ENCODE data around the gene AAGAB.

The AAGAB gene

DNA sequence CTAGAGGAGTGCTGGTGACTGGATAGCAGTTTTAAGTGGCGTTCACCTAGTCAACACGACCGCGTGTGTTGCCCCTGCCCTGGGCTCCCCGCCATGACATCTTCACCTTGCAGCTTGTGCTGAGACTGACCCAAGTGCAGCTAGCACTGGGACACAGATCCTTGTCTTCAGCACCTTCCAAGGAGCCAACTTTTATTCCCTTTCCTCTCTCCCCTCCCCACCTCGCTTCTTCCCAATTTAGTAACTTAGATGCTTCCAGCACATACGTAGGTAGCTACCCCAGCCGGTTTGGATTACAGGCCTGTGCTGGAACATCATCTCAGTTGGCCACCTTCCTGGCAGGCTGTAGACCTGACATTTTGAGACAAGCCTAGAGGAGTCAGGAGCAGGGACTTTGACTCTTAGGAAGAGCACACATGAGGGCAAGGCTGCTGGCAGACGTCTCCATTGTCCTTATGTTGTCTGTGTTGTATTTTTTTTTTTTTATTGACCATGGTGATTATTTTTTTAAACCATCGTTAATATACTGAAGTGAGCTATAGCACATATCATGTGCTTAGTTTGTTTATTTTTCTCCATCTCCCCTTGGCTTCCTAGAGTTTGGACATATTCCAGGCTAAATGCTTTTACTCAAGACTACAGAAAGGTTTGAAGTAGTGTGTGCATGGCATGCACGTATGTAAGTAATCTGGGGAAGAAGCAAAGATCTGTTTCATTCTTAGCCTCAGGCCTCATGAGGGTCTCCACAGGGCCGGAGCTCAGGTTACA lies 61.1 kb downstream of the AAGAB start:
- TF ChIP-seq, protein P1, sequence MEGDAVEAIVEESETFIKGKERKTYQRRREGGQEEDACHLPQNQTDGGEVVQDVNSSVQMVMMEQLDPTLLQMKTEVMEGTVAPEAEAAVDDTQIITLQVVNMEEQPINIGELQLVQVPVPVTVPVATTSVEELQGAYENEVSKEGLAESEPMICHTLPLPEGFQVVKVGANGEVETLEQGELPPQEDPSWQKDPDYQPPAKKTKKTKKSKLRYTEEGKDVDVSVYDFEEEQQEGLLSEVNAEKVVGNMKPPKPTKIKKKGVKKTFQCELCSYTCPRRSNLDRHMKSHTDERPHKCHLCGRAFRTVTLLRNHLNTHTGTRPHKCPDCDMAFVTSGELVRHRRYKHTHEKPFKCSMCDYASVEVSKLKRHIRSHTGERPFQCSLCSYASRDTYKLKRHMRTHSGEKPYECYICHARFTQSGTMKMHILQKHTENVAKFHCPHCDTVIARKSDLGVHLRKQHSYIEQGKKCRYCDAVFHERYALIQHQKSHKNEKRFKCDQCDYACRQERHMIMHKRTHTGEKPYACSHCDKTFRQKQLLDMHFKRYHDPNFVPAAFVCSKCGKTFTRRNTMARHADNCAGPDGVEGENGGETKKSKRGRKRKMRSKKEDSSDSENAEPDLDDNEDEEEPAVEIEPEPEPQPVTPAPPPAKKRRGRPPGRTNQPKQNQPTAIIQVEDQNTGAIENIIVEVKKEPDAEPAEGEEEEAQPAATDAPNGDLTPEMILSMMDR (IDR thresholded peaks at IDR 0.05; ENCODE audit: borderline replicate concordance, insufficient read depth, low read depth, low read length), result no peak
- H3K4me3 ChIP-seq (ENCODE audit: low read depth, low read length), result no peak overlapping the region

GRCh38 chr15:67192185-67192820 lies 62.2 kb downstream of the AAGAB start:
- TF ChIP-seq, protein P1 (IDR thresholded peaks at IDR 0.05; ENCODE audit: borderline replicate concordance, insufficient read depth, low read depth, low read length), result no peak
- no peak overlapping the region for H3K4me3 ChIP-seq (ENCODE audit: low read depth, low read length)

- H3K4me3 ChIP-seq (ENCODE audit: low read depth, low read length), result no peak overlapping the region
Observed at GRCh38 chr15:67190813-67191212, 63.6 kb downstream of the AAGAB start.

GRCh38 chr15:67190326-67190725 lies 64.1 kb downstream of the AAGAB start:
- TF ChIP-seq, protein P1 (IDR thresholded peaks at IDR 0.05; ENCODE audit: borderline replicate concordance, insufficient read depth, low read depth, low read length), result no peak
- H3K4me3 ChIP-seq (ENCODE audit: low read depth, low read length), result no peak overlapping the region

More at GRCh38 chr15:67190813-67191212, 63.6 kb downstream of the AAGAB start:
- TF ChIP-seq, protein P1 (IDR thresholded peaks at IDR 0.05; ENCODE audit: borderline replicate concordance, insufficient read depth, low read depth, low read length), result no peak

- no peak overlapping the region for H3K4me3 ChIP-seq (ENCODE audit: low read depth, low read length)
- TF ChIP-seq, protein P1 (IDR thresholded peaks at IDR 0.05; ENCODE audit: borderline replicate concordance, insufficient read depth, low read depth, low read length), result no peak
Observed at GRCh38 chr15:67189326-67190051, 65.0 kb downstream of the AAGAB start.

- H3K4me3 ChIP-seq (ENCODE audit: low read depth, low read length), result no peak overlapping the region
- TF ChIP-seq, protein P1 (IDR thresholded peaks at IDR 0.05; ENCODE audit: borderline replicate concordance, insufficient read depth, low read depth, low read length), result no peak
Observed at GRCh38 chr15:67188551-67189218, 65.8 kb downstream of the AAGAB start.

Data from GM12875 (cell line).